Measurements from ENCODE around the gene FAP. TPM values are rescaled to one million over a fixed set of nuclear protein-coding genes. Genes with fewer than 3 reads are reported as not detected.

FAP gene
- total and polyA plus RNA-seq, 9 of the 15 experiments (the other 6 are each of a cell fraction or from before 2014, with no cell fraction given) = not detected

GRCh38 chr2:162258686-162259085 is 15.4 kb upstream of the FAP start:
- FAIRE-seq = no peak
- CTCF ChIA-PET (ENCODE audit: low intra/inter-chr PET ratio) = no interaction called here
- no peak for TF ChIP-seq MAX (CRISPR knock-in tag; IDR thresholded peaks at IDR 0.05)
- TF ChIP-seq, protein P1, sequence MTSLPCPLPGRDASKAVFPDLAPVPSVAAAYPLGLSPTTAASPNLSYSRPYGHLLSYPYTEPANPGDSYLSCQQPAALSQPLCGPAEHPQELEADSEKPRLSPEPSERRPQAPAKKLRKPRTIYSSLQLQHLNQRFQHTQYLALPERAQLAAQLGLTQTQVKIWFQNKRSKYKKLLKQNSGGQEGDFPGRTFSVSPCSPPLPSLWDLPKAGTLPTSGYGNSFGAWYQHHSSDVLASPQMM (CRISPR knock-in tag; IDR thresholded peaks at IDR 0.05) = no peak
- no peak for TF ChIP-seq DPF2 (IDR thresholded peaks at IDR 0.05)
- TF ChIP-seq, protein P2, sequence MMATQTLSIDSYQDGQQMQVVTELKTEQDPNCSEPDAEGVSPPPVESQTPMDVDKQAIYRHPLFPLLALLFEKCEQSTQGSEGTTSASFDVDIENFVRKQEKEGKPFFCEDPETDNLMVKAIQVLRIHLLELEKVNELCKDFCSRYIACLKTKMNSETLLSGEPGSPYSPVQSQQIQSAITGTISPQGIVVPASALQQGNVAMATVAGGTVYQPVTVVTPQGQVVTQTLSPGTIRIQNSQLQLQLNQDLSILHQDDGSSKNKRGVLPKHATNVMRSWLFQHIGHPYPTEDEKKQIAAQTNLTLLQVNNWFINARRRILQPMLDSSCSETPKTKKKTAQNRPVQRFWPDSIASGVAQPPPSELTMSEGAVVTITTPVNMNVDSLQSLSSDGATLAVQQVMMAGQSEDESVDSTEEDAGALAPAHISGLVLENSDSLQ (IDR thresholded peaks at IDR 0.05) = no peak
- TF ChIP-seq, protein P3, sequence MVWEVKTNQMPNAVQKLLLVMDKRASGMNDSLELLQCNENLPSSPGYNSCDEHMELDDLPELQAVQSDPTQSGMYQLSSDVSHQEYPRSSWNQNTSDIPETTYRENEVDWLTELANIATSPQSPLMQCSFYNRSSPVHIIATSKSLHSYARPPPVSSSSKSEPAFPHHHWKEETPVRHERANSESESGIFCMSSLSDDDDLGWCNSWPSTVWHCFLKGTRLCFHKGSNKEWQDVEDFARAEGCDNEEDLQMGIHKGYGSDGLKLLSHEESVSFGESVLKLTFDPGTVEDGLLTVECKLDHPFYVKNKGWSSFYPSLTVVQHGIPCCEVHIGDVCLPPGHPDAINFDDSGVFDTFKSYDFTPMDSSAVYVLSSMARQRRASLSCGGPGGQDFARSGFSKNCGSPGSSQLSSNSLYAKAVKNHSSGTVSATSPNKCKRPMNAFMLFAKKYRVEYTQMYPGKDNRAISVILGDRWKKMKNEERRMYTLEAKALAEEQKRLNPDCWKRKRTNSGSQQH (CRISPR knock-in tag; IDR thresholded peaks at IDR 0.05) = no peak
- TF ChIP-seq, protein P4, sequence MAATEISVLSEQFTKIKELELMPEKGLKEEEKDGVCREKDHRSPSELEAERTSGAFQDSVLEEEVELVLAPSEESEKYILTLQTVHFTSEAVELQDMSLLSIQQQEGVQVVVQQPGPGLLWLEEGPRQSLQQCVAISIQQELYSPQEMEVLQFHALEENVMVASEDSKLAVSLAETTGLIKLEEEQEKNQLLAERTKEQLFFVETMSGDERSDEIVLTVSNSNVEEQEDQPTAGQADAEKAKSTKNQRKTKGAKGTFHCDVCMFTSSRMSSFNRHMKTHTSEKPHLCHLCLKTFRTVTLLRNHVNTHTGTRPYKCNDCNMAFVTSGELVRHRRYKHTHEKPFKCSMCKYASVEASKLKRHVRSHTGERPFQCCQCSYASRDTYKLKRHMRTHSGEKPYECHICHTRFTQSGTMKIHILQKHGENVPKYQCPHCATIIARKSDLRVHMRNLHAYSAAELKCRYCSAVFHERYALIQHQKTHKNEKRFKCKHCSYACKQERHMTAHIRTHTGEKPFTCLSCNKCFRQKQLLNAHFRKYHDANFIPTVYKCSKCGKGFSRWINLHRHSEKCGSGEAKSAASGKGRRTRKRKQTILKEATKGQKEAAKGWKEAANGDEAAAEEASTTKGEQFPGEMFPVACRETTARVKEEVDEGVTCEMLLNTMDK (IDR thresholded peaks at IDR 0.05; ENCODE audit: borderline replicate concordance, insufficient read depth, low read depth, low read length, poor library complexity, severe bottlenecking) = no peak
- TF ChIP-seq, protein P5, sequence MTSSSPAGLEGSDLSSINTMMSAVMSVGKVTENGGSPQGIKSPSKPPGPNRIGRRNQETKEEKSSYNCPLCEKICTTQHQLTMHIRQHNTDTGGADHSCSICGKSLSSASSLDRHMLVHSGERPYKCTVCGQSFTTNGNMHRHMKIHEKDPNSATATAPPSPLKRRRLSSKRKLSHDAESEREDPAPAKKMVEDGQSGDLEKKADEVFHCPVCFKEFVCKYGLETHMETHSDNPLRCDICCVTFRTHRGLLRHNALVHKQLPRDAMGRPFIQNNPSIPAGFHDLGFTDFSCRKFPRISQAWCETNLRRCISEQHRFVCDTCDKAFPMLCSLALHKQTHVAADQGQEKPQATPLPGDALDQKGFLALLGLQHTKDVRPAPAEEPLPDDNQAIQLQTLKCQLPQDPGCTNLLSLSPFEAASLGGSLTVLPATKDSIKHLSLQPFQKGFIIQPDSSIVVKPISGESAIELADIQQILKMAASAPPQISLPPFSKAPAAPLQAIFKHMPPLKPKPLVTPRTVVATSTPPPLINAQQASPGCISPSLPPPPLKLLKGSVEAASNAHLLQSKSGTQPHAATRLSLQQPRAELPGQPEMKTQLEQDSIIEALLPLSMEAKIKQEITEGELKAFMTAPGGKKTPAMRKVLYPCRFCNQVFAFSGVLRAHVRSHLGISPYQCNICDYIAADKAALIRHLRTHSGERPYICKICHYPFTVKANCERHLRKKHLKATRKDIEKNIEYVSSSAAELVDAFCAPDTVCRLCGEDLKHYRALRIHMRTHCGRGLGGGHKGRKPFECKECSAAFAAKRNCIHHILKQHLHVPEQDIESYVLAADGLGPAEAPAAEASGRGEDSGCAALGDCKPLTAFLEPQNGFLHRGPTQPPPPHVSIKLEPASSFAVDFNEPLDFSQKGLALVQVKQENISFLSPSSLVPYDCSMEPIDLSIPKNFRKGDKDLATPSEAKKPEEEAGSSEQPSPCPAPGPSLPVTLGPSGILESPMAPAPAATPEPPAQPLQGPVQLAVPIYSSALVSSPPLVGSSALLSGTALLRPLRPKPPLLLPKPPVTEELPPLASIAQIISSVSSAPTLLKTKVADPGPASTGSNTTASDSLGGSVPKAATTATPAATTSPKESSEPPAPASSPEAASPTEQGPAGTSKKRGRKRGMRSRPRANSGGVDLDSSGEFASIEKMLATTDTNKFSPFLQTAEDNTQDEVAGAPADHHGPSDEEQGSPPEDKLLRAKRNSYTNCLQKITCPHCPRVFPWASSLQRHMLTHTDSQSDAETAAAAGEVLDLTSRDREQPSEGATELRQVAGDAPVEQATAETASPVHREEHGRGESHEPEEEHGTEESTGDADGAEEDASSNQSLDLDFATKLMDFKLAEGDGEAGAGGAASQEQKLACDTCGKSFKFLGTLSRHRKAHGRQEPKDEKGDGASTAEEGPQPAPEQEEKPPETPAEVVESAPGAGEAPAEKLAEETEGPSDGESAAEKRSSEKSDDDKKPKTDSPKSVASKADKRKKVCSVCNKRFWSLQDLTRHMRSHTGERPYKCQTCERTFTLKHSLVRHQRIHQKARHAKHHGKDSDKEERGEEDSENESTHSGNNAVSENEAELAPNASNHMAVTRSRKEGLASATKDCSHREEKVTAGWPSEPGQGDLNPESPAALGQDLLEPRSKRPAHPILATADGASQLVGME (CRISPR knock-in tag; IDR thresholded peaks at IDR 0.05) = no peak
- TF ChIP-seq HDAC2 (IDR thresholded peaks at IDR 0.05) = no peak
- TF ChIP-seq ZBTB5 (IDR thresholded peaks at IDR 0.05) = no peak

More at GRCh38 chr2:162258686-162259085, 15.4 kb upstream of the FAP start:
- no peak overlapping the region for H3K4me2 ChIP-seq (ENCODE audit: insufficient read depth, low read length)
- no peaks in the 10 kb centered on the region for H3K79me2 ChIP-seq (ENCODE audit: control insufficient read depth, insufficient read depth, low read length)
- H3K4me1 ChIP-seq (replicated peaks in 1 of 2; ENCODE audit: control insufficient read depth in 2 of 2, insufficient read depth in 2 of 2, low read length in 2 of 2) = no peaks in the 10 kb centered on the region
- POLR2A ChIA-PET = no interaction called here
- H3K9ac ChIP-seq (ENCODE audit: insufficient read depth in 1 of 2, low read depth in 2 of 2, low read length in 2 of 2) = no peak overlapping the region
- H3K4me3 ChIP-seq = no peak overlapping the region
- no peaks in the 10 kb centered on the region; the same call in 1 of the 2 replicates for H3K9me3 ChIP-seq (replicated peaks; ENCODE audit: control insufficient read depth, insufficient read depth, low read depth, low read length)
- no peaks in the 10 kb centered on the region for H3K9me1 ChIP-seq (ENCODE audit: control insufficient read depth, insufficient read depth, low read length)
- H4K20me1 ChIP-seq (replicated peaks; ENCODE audit: control insufficient read depth, insufficient read depth, low read length) = no peaks in the 10 kb centered on the region
- in situ Hi-C loops (cut with MboI) (no loop called here), intact Hi-C loops (cut with micrococcal nuclease) (no loop called here)
- no peak for DNase-seq (ENCODE audit: extremely low read depth in 1 of 4, low spot score in 3 of 4)
- H3K36me3 ChIP-seq (ENCODE audit: control insufficient read depth, insufficient read depth, low read length) = no peaks in the 10 kb centered on the region
- no peak overlapping the region for H3K27ac ChIP-seq (ENCODE audit: extremely low read depth, low read depth, low read length)
- ATAC-seq = no peak
- WGBS (ENCODE audit: insufficient coverage, low coverage, missing lambda C conversion rate) = 0% methylated on average over 2 of the region's 2 CpGs
- H3K27me3 ChIP-seq (ENCODE audit: control insufficient read depth in 2 of 2, insufficient read depth in 2 of 2, low read length in 2 of 2) = no peaks in the 10 kb centered on the region
- no peak overlapping the region for H2AFZ ChIP-seq (ENCODE audit: low read depth, low read length)
- BruUV-seq (replicated peaks) = no TSS peak

All from K562 (cell line).